ENCODE results near the gene COL23A1. TPM values are rescaled to one million over a fixed set of nuclear protein-coding genes. Genes with fewer than 3 reads are reported as not detected.

Gene COL23A1
- total RNA-seq, result 1 to 10 TPM in 3 of 4 donors, under 1 TPM in 1; 0.93 to 4.6 (median 2.4) TPM

- peak within 1 kb of the TSS in 3 of 4 donors; percentile 40 to 75 (median 68) for H3K27ac ChIP-seq
Measured at GRCh38 chr5:178590141-178590923, at the start of gene COL23A1. Gene COL23A1, minus strand, starts transcription at chr5:178590393.

DNA sequence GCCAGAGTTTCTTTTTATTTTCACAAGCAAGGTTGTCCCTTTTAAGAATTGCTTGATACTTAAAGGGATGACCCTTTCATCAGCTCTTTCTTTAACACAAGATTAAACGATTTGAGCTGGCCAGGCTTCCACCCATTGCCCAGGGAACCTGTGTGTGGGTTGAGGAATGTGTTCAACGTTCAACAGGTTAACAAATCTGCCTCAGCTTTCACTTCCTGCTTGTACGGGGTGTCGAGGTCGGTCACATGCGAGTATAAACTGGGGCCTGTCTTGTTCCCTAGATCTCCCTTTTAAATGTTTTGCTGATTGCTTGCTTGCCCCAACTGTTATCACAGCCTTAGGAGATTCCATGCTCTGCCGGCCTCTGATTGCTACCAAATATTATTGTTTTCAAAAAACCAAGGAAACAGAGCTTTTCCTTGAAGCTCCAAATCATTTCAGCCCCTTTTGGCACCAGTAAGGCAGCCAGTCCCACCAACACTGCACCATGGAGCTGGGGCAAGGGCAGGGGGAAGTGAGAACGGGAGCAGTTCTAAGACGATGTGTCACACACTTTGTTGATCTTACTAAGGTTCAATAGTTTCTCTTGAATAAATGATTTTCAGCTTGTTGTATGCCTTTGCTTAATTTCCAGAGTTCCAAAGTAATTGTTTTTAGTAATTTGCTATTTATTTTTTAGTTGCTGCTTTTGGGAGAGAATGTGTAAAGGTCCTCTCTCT is 47.3 kb upstream of the COL23A1 start:
- 49 to 68% methylated on average over 7 of the region's 9 CpGs for WGBS, 2 donors (ENCODE audit: low coverage in 1 of 2)
- Histone ChIP-seq H3K4me1 (no peaks in the 10 kb centered on the region), H3K27me3 (no peaks in the 10 kb centered on the region), H3K36me3 (no peaks in the 10 kb centered on the region), H3K9me3 (no peaks in the 10 kb centered on the region), H3K27ac (no peak overlapping the region), H3K4me3 (no peak overlapping the region)
- no peak for TF ChIP-seq EP300 (IDR thresholded peaks at IDR 0.05)
- no peak for TF ChIP-seq POLR2AphosphoS5 (IDR thresholded peaks at IDR 0.05)
- TF ChIP-seq POLR2A (IDR thresholded peaks at IDR 0.05), result no peak
- no peak for TF ChIP-seq CTCF (IDR thresholded peaks at IDR 0.05)
- ATAC-seq, result no peak

More at GRCh38 chr5:178590141-178590923, at the start of gene COL23A1:
- peaks cover 0 to 12% (median 3%) of the 10 kb centered on the region in 3 donors for H3K9me3 ChIP-seq
- 0 to 6% methylated on average over 3 to 16 of the region's 78 CpGs for WGBS, 2 donors (ENCODE audit: low coverage in 1 of 2)
- peaks cover 13% of the 10 kb centered on the region for H3K27me3 ChIP-seq
- peaks cover 0 to 6% of the 10 kb centered on the region in 2 donors for H3K36me3 ChIP-seq
- peaks cover 0 to 27% (median 6%) of the 10 kb centered on the region in 3 donors for H3K4me1 ChIP-seq
- TF ChIP-seq POLR2AphosphoS5 (IDR thresholded peaks at IDR 0.05) (no peak), EP300 (IDR thresholded peaks at IDR 0.05) (no peak), CTCF (IDR thresholded peaks at IDR 0.05) (peak in 3 of 4 experiments; percentile 57 to 78 (median 57)), POLR2A (IDR thresholded peaks at IDR 0.05) (no peak)
- peak; percentile 79 for ATAC-seq
- peak within 1 kb of the TSS; percentile 39 to 59 for H3K4me3 ChIP-seq

DNA sequence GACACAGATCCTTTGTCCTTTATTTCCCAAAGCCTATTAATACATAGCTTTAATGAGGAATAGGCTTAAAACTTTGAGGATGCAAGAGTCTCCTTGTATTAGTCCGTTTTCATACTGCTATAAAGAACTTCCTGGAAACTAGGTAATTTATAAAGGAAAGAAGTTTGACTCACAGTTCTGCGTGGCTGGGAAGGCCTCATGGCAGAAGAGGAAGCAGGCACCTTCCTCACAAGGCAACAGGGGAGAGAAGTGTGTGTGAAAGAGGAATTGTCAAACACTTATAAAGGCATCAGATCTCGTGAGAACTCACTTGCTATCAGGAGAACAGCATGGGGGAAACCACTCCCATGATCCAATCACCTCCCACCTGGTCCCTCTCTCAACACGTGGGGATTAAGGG is 42.1 kb upstream of the COL23A1 start:
- Histone ChIP-seq H3K27me3 (no peaks in the 10 kb centered on the region), H3K4me3 (no peak overlapping the region), H3K36me3 (no peaks in the 10 kb centered on the region), H3K9me3 (no peaks in the 10 kb centered on the region), H3K4me1 (no peaks in the 10 kb centered on the region), H3K27ac (no peak overlapping the region)
- no peak for ATAC-seq
- no peak for TF ChIP-seq EP300 (IDR thresholded peaks at IDR 0.05)
- TF ChIP-seq CTCF (IDR thresholded peaks at IDR 0.05), result no peak
- no peak for TF ChIP-seq POLR2A (IDR thresholded peaks at IDR 0.05)
- no peak for TF ChIP-seq POLR2AphosphoS5 (IDR thresholded peaks at IDR 0.05)
- WGBS, 2 donors (ENCODE audit: low coverage in 1 of 2), result 50 to 57% methylated on average over 2 to 4 of the region's 4 CpGs

DNA sequence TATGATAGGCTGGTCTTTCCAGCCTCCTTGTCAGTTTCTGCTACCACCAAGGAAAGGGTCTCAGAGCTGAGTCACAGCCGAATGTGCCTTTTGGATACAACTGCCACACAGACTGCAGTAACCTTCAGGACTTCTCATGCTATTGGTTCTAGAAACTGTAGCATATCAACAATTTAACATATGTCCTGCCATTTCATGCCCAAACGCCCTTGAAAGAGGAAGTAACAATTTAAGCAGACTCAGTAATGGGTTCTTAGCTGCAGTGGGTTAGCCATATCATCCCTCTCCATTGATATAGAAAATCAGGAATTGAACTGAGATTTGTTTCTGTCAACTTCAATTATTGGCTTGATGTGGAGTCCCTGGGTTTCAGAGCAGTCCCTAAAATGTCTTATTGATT is 40.8 kb upstream of the COL23A1 start:
- H3K36me3 ChIP-seq, result no peaks in the 10 kb centered on the region
- no peak for ATAC-seq
- H3K4me1 ChIP-seq, result no peaks in the 10 kb centered on the region
- no peak overlapping the region for H3K27ac ChIP-seq
- no peaks in the 10 kb centered on the region for H3K27me3 ChIP-seq
- TF ChIP-seq POLR2AphosphoS5 (IDR thresholded peaks at IDR 0.05) (no peak), EP300 (IDR thresholded peaks at IDR 0.05) (no peak), POLR2A (IDR thresholded peaks at IDR 0.05) (no peak), CTCF (IDR thresholded peaks at IDR 0.05) (no peak)
- no peak overlapping the region for H3K4me3 ChIP-seq
- no peaks in the 10 kb centered on the region for H3K9me3 ChIP-seq
- 10 to 42% methylated on average over 2 of the region's 2 CpGs for WGBS, 2 donors (ENCODE audit: low coverage in 1 of 2)

All from gastroesophageal sphincter (tissue), 4 donors.